ENCODE data around the gene LRRK2. TPM values are rescaled to one million over a fixed set of nuclear protein-coding genes. Genes with fewer than 3 reads are reported as not detected.
A peak's percentile ranks its signal among the peaks of the same experiment; 100 is the strongest.
"Not testable (repeated sequence)": the region's sequence is repeated elsewhere in the genome, so short reads cannot be mapped to it uniquely, and the experiment has no call there.

Gene LRRK2
- total RNA-seq, 1 experiment from 2014 or later: not detected

DNA sequence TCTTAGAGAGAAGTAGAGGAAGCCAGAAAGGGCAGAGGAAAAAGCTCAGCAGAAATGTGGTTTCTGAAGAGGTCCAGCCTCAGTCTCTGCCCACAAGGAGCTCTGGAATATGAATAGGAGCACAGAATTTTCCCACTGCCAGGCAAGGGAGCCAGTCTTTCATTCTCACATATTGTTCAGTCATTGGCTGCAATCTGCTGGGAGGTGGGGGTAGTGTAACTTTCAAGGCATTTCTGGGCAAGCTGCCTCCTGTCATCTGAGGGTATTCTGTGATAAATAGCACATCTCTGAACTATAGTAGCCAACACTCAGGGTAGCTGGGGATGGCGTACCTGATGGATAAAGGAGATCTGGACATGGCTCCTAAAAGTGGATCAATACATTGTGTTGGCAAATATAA lies 127.2 kb downstream of the LRRK2 start:
- in situ Hi-C loops (cut with HindIII; ENCODE audit: low sequenced_read_pairs): no loop called here
- DNase-seq (ENCODE audit: low spot score): no peak

DNA sequence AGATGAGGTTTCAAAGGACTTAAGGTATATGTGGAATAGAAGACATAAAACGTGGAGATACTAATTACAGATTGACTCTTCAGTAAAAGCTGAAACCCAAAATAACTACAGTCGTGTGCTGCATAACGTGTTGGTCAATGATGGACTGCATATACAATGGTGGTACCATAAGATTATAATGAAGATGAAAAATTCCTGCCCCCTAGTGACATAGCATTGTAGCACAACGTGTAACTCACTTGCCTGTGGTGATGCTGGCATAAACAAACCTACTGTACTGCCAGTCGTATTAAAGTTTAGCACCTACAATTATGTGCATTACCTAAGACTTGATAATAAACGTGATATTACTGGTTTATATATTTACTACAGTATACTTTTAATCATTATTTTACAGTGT lies 150.3 kb downstream of the LRRK2 start:
- DNase-seq (ENCODE audit: low spot score): no peak
- in situ Hi-C loops (cut with HindIII; ENCODE audit: low sequenced_read_pairs): no loop called here

DNA sequence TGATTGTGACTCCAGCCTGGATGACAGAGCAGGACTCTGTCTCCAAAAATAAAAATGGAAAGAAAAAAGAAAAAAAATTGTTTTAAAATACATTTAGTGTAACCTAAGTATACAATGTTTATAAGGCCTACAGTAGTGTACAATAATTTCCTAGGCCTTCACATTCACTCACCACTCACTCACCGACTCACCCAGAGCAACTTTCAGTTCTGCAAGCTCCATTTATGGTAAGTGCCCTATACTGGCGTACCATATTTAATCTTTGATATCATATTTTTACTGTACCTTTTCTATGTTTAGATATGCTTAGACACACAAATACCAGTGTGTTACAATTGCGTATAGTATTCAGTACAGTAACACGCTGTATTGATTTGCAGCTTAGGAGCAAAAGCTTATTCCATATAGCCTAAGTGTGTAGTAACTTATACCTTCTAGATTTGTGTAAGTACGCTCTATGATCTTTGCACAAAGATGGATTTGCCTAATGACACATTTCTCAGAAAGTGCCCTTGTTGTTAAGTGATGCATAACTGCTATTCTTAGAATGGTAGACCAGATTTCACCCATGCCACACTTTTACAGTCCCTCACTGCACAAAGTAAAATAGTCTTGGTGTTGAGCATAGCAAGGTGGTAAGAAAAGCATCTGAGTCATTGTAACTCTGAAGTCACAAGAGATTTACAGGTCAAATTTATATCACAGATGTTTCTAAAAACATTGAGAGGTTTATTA lies 151.9 kb downstream of the LRRK2 start:
- in situ Hi-C loops (cut with HindIII; ENCODE audit: low sequenced_read_pairs): no loop called here

DNA sequence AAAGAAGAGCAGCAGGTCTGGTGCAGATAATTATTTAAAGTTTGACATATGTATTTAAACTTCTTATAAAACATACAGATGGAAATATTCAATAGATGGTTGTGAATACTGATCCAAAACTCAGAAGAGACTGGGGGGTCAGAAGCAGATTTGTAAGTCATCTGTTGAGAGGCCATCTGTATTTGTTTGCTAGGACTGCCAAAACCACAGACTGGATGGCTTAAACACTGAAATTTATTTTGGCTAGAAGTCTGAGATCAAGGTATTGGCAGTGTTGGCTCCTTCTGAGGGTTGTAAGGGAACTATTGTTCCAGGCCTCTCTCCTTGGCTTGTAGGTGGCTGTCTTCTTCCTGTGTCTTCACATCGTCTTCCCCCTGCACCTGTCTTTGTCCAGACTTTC lies 153.9 kb downstream of the LRRK2 start:
- in situ Hi-C loops (cut with HindIII; ENCODE audit: low sequenced_read_pairs): no loop called here
- peak; percentile 94 for DNase-seq (ENCODE audit: low spot score)

More for the DNA sequence above, 151.9 kb downstream of the LRRK2 start:
- no peak for DNase-seq (ENCODE audit: low spot score)

DNA sequence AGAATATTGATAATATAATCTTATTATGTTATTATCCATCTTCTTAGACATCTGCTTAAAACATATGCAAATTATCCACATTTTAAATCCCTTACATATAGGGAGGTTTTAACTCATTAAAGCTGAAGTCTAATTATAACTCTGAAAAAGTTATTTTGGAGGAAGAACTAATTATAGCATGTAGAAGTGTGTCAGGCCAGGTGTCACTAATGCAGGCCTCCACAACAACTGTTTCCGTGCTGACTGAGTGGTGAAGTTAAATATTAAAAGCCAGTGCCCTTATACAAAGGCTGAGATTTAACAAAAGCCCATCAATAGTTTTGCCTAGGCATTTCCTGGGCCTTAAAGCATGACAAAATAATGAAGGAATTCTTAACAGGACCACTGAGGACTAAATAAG lies 157.4 kb downstream of the LRRK2 start:
- in situ Hi-C loops (cut with HindIII; ENCODE audit: low sequenced_read_pairs): no loop called here
- no peak for DNase-seq (ENCODE audit: low spot score)

DNA sequence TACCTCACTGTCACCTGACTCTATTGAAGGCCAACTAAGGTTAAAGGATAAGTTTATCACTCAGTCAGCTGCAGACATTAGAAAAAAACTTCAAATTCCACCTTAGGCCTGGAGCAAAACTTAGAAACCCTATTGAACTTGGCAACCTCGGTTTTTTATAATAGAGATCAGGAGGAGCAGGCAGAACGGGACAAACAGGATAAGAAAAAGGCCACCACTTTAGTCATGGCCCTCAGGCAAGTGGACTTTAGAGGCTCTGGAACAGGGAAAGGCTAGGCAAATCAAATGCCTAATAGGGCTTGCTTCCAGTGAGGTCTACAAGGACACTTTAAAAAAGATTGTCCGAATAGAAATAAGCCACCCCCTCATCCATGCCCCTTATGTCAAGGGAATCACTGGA lies 162.5 kb downstream of the LRRK2 start:
- in situ Hi-C loops (cut with HindIII; ENCODE audit: low sequenced_read_pairs); DNase-seq (ENCODE audit: low spot score): not testable (repeated sequence)

DNA sequence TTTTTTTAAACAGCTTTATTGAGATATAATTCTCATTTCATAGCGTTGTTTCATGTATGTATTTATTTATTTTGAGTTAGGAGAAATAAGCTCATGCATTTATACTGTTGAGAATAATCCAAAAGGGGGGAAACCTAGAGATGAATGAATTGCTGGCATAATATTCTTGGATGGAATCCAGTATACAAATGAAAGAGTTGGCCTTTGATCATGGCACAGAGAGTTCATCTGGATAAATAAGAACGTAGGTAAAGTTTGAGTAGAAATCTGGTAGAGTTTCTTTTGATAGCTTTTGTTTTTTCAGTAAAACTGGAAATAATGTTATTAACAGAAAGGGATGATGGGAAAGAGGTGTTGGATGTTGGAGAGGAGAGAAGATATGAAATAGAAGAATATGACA lies 166.2 kb downstream of the LRRK2 start:
- DNase-seq (ENCODE audit: low spot score): no peak
- in situ Hi-C loops (cut with HindIII; ENCODE audit: low sequenced_read_pairs): no loop called here

DNA sequence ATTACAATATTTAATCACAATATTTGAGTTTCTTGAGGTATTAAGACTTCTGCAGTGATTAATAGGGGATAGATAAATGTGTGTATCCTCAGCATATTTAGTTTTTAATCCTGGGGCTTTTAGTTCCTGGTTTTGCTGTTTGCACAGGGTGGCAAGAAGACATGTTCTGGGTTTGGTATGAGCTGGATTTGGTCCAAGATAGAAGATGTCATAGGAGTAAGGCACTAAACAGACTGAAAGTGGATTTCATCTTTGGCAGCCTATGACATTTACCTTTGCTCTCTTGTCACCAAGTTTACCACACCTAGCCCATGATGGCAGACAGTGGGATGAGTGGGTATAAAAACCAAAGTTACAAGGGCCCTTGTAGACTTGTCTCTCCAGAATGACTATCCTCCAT lies 168.2 kb downstream of the LRRK2 start:
- DNase-seq (ENCODE audit: low spot score): no peak
- in situ Hi-C loops (cut with HindIII; ENCODE audit: low sequenced_read_pairs): no loop called here

DNA sequence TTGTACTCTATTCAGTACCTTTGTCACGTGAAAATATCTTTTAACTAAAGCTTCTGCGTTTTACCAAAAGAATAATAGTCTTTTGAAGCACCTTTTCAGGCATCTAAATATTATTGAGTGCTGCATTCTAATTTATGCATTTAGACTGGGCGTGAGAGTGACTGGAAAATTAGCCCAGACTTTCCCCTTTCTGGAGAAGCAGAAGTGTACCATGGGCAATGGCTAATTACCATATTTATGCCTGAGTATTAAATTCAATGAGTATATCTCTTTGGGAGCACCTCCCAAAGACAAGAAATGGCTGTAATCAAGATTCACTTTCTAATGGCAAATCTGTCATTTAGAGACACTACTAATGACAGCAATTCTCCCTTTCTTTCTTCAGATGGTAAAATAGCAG lies 174.9 kb downstream of the LRRK2 start:
- DNase-seq (ENCODE audit: low spot score): no peak
- in situ Hi-C loops (cut with HindIII; ENCODE audit: low sequenced_read_pairs): no loop called here

DNA sequence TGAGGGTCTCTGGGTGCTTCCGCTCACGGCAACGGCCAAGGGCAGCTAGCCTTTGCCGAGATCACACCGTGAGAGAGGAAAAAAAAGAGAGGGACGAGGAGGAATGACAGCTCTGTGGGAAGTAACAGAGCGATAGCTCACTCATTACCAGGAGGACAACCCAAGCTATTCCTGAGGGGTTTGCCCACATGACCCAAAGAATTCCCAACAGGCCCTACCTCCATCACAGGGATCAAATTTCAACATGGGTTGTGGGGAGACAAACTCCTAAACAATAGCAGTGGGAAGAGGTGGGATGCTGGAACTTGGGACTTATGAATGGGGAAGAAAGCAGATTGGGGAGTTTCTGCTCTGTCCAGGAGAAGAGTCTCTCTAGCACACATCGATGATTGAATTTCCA lies 180.6 kb downstream of the LRRK2 start:
- DNase-seq (ENCODE audit: low spot score): no peak
- in situ Hi-C loops (cut with HindIII; ENCODE audit: low sequenced_read_pairs): no loop called here

Other genes starting within 250 kb of the LRRK2 start
- gene SLC2A13, start 118.9 kb upstream of the LRRK2 start, total RNA-seq (2014; rRNA removed; shearing (Covaris generic)): 1.5 and 2.2 TPM in 2 replicates